GM18502 (cell line): Measurements from ENCODE around the gene CPT2.
"Not testable (repeated sequence)": the region's sequence is repeated elsewhere in the genome, so short reads cannot be mapped to it uniquely, and the experiment has no call there.

Experiments
- ATAC-seq: cut with Tn5 transposase; IDR thresholded peaks from one replicate; pipeline ENCODE4 v1.9.1; 2021; ENCODE audit warnings: mild to moderate bottlenecking; ENCODE audit not compliant: unreplicated experiment, poor library complexity

CPT2 gene

DNA sequence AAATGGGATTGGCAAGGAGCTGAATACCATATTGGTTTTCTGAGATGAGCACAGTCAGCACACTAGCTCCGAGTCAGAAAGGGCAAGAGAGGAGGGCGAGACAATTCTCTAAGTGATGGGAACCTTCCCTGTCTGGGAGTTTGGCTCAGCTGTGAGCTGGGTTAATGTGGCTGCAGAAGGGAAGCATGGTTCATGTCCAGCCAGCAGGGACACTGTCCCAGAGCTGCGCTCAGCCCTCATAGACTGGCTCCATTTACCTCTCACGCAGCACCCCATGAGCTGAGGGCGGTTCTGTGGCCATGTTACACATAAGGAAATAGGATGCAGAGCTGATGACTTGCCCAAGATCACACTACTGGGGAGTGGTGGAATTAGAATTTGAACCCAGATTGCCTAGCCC lies 15.7 kb upstream of the CPT2 start:
- no peak for ATAC-seq

DNA sequence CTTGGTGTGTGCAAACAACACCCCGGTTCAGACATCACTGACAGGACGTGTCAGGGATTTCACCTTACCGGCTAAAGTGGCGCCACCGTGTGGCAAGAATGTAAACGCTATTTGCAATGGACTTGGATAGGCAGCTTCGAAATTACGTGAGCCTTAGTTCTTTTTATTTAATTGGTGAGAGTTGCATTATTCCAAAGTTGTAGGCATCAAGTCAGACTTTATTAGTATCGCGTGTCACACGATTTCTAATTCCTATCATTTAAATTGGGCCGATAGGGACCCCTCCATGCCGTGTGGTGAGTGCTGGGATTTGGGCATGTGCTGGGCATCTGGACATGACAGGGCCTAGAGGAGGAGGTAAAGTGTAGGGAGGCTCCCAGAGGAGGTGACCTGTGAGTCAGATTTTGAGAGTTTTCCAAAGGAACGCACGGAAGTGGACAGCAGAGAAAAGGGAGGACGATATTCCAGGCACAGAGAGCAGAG lies 14.5 kb upstream of the CPT2 start:
- ATAC-seq: peak; percentile 43

DNA sequence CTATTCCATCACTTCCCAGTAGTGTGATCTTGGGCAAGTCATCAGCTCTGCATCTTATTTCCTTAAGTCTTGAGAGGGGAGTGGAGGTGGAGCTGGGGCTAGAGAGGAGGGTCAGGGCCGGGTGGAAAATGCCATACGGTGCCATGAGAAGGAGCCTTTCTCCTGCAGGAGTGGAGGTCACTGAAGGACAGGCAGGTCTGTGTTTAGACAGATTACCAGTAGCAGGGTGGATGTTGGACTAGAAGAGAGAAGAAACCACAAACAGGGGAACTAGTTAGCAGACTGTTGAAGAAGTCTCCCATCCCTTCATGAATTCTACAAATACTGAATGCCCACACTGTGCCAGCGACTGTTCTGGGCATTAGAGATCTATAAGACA lies 13.9 kb upstream of the CPT2 start:
- ATAC-seq: no peak

DNA sequence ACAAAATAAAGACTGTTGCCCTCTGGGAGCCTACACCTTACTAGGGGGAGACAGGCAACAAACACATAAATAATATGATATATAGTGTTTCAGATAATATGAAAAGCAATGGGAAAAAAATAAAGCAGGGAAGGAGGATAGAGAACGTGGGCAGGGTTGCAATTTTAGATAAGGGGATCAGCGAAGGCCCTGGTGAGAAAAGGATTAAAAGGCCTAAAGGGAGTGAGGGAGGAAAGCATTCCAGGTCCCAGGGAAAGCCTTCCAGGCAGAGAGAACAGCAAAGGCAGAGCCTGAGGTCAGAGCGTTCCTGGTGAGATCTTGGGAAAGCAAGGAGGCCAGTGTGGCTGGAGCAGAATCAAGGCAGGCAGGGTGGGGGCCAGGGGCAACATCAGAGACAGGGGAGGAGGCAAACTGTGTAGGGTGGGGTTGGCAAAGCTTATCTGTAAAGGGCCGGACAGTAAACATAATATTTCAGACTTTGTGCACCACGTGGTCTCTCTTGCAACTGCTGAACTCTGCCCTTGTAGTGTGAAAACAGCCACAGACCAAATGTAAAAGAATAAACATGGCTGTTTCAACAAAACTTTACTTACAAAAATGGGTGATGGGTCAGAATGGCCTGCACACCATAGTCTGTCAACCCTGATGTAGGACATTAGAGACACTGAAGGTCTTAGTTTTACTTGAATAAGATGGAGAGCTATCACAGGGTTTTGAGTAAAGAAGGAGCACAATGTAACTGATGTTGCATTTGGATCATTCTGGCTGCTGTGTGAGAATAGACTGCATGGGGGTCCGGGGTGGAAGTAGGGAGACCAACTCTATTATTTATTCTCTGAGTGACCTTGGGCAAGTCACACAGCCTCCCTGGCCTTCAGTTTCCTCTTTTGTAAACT lies 13.3 kb upstream of the CPT2 start:
- no peak for ATAC-seq

DNA sequence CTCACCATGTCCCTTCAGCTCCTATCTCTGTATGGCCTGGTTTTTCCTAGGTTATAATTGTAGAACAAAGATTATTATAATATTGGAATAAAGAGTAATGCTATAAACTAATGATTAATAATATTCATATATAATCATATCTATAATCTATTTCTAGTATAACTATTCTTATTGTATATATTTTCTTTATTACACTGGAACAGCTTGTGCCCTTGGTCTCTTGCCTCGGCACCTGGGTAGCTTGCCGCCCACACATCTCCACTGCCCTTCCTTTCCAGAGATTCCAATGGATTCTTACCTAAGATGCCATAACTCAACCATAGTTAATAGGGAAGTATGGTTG lies 10.7 kb upstream of the CPT2 start:
- not testable (repeated sequence) for ATAC-seq

DNA sequence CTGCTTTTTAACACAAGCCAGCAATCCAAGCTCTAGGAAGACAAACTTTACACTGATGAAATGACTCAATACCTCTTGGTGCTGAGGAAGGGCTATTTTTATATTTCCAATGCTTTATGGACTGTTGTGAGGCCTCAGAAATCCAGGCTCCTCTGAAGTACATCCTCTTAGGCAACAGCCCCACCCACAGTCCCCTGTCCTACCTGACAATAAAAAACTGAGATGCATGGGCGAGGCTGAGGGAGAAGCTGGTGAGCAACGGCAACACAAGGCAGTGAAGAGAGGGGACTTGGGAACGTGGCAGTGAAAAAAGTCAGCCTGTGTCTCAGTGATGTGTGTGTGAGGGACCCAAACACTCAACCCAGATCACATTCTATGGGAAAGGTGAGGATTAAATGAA lies 10.1 kb upstream of the CPT2 start:
- ATAC-seq: no peak

DNA sequence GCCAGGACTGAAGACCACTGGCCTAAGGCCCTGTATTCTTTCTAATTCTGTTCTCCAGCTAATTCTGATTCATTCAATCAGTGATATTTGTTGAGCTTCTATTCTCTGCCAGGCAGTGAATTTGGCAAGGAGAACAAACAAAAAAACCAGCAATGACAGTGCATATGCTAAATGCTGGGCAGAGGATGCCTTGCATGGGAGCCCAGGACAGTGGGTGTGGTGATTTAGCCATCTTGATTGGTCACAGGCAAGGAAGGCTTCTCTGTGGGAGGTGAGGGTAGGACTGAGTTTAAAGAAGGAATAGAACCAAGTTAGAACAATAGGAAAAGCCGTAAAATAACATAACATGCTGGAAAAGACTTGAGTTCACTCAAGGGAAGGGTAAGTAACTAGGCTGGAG lies 9.2 kb upstream of the CPT2 start:
- ATAC-seq: no peak

DNA sequence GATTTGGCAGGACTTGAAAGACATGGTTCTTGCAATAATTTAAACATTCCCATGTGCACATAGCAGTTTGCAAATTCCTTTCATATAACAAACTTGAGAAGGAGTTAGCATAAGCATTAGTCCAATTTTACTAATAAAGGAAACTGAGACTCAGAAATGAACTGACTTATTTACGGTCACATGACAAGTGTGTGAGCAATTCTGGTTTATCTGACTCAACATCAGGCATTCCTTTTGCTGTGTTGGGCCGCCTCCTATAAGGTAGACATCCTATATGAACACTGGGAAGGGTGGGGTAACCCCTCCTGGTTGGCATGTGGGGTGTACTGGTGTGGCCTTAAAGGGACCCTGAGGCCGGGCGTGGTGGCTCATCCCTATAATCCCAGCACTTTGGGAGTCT lies 8.5 kb upstream of the CPT2 start:
- no peak for ATAC-seq

DNA sequence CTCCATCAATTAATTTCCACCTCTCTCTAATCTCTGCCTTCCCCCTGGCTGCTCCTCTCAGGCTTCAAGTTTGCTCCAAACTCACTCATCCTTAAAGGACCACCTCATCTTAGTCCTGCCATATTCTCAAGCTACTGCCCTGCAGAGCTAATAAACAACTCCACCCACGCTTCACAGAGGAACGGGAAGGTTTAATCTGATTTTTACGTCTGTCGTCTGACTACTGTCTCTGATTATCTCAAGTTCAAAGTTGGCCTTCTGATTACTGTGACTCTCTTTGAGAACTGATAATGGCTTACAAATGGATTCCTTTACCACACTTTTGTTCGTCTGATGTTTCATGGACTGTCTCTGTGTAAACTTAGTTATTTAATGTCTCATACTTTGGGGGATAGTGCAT lies 7.6 kb upstream of the CPT2 start:
- ATAC-seq: no peak

DNA sequence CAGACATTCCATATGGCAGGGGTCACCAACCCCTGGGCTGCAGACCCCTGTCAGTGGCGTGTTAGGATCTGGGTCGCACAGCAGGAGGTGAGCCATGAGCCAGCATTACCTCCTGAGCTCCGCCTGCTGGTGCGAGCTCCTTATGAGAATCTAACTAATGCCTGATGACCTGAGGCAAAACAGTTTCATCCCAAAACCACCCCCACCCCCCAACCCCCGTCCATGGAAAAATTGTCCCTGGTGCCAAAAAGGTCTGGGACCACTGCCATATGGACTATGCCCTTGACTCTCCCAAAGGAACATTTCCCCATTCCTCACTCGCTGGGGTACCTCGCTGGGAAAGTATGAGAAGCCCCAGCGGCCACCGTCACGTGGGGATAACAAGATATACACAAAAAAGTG lies 6.4 kb upstream of the CPT2 start:
- ATAC-seq: no peak

DNA sequence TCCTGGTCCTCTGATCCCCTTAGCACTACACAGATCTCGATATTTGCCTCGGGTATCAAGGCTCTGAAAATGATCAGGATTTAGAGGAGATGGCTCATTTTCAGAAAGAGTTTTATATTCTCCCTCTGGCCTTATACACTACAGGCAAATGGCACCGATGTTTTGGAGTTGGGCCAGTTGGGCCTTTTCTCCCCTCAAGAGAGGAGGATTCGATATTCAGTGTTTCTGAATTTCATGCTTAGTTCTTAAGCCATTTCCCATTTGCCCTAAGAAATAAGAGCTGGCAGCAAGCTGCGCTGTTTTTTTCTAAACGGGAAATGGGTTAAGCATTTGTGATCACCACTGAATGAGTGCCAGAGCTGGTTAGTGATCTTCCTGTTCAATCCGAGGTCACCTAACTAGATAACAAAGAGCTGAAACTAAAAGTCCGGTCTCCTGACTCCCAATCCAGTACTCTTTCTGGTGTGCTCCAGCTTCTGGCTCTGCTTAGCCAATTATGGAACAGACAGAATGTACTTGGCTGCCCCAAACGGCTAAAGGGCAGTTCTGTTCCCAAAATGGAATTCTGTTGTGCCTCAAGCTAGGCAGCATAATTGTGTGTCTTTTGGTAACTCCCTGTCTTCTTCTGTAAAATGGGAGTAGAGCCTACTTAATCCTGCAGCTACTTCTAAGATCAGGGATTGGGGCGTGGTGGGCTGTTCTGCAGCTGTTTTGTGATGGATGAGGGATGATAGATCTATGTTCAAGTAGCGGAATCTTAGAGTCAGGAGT lies 1.2 kb upstream of the CPT2 start:
- no peak for ATAC-seq

DNA sequence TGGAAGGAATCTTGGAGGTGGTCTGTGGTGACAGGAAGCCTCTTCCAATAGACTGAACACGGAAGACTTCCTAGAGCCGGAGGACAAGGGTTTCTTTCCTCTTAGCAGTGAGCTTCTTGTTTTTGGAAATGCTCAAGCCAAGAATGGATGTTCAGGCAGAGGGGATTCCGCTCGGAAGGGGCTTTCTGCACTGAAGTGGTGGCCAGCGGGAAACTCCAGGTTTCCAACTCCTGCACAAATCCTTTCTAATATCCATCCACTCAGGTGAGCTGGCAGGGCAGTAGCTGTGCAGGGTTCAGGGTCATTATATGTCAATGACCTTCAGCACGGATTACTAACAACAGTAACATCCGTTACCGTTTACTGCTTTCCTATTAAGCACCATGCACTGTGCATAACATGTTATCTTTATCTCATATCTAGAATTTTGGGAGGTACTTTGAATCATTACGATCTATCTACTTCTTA lies 573 bp upstream of the CPT2 start:
- peak; percentile 22 for ATAC-seq

DNA sequence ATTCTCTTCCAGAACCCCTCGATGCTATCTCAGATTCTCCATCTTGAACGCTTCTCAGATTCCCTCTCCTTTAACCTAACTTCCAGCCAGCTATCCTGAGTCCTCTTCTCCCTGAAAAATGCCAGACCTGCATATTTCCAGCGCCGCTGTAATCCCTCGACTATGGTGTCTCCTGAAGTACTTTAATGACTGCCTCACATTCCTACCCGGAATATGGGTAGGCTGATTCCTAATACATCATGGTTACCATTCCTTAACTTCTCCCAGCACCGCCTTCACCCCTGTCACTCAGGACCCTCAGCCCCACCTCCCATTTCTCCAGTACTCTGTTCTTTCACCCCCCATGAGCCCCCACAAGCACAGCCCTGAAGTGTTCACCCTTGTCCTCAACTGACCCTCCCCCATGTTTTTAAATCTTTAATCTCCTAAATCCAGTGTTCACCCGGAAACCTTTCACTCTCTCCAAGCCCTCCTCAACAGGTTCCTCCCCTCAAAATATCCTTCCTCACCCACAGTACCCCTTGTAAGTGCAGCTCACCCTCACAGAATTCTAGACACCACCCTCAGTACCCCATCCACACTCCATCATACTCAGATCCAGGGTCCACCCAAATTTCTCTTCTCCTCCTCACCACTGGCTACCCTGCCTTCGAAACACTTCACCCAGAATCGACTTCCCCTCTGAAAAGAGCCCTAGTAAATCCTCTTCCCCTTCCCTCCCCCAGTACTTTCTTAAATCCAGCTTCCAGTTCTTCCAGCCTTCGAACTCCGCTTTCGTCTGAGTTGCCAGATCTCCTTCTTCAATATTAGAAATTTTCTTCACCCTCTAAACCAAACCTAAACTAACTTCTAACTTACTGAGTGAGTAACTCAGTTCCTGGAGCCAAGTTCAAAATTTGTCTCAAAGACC lies 922 bp downstream of the CPT2 start:
- no peak for ATAC-seq

DNA sequence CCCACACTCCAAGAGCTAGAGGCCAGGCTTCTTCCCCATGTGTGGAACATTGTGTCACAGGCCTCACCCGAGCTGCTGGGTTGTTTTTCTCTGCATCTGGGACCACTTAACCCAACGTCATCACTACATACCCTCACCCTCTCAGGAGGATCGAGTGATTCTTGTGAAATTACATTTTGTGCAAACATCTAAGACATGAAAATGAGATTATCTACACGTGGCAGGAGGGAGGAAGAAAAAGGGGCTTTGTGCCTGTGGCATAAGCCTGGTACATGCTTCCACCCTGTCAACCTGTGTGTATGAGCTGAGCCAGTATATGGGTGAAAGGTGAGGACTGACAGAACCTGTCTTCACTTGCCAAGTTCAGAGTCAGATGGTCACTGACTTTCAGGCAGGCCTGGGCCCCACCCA lies 1.6 kb downstream of the CPT2 start:
- no peak for ATAC-seq

DNA sequence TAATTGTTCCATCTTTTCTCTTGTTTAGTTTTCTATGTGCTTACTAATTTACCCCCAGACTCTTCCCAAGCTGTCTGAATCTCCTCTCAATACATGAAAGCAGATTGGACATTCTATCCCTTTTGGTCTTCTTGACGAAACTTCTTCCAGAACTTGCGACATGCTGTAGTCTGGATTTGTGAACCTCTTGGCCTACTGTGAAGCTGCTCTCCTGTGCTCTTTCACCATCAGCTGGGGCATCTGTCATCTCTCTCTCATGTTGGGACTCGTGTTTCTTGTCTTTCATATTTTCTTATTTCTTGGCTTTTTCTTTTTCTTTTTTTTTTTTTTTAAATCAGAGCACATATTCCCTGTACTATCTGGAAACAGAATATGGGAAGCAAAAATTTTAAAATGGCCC lies 6.8 kb downstream of the CPT2 start:
- no peak for ATAC-seq

DNA sequence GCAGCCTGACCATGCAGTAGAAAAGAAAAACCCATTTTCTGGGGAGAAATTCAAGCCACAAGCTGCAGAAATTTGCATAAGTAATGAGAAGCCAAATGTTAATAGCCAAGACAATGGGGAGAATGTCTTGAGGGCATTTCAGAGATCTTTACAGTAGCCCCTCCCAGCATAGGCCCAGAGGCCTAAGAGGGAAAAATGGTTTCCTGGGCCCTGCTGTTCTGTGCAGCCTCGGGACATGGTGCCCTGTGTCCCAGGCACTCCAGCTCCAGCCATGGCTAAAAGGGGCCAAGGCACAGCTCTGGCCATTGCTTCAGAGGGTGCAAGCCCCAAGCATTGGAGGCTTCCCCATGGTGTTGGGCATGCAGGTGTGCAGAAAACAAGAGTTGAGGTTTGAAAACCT lies 8.9 kb downstream of the CPT2 start:
- ATAC-seq: not testable (repeated sequence)

DNA sequence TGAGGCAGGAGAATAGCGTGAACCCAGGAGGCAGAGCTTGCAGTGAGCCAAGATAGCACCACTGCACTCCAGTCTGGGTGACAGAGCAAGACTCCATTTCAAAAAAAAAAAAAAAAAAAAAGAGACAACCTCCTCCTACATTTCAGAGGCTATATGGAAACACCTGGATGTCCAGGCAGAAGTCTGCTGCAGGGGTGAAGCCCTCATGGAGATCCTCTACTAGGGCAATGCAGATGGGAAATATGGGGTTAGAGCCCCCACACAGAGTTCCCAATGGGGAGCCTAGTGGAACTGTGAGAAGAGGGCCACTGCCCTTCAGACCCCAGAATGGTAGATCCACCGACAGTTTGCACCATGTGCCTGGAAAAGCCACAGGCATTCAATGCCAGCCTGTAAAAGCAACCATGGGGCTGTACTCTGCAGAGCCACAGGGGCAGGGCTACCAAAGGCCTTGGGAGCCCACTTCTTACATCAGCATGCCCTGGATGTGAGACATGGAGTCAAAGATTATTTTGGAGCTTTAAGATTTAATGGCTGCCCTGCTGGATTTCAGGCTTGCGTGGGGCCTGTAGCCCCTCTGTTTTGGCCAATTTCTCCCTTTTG lies 9.6 kb downstream of the CPT2 start:
- not testable (repeated sequence) for ATAC-seq

DNA sequence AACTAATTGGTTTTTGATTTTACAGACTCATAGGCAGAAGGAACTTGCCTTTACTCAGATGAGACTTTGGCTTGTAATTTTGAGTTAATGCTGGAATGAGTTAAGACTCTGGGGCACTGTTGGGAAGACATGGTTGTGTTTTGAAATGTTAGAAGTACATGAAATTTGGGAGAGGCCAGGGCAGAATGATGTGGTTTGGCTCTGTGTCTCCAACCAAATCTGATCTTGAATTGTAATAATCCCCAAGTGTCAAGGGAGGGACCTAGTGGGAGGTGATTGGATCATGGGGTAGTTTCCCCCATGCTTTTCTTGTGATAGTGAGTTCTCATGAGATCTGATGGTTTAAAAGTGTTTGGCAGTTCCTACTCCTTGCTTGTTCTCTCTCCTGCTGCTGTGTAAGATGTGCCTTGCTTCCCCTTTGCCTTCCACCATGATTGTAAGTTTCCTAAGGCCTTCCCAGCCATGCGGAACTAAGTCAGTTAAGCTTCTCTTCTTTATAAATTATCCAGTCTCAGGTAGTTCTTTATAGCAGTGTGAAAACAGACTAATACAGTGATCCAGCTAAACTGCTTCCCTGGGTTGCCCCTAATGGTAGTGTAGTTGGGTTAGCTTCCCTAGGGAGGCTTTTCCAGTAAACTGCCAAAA lies 10.2 kb downstream of the CPT2 start:
- no peak for ATAC-seq

DNA sequence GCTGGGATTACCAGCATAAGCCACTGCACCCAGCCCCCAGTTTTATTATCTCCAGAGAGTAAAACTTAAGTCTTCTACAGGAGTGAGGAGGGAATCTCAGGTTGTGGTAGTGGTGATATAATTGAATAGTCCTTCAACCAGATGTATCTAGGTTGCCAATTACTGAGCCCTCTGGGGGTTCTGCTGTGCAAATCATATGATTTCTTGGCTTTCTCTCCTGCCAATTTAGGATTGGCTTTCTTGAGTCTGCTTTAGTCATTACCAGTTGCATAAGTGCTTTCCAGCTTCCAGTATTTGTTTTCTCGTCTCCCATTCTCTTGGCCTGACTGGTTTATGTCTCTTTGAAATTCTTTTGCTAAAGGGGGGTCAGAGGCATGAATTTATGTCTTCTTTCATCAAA lies 11.1 kb downstream of the CPT2 start:
- ATAC-seq: no peak

DNA sequence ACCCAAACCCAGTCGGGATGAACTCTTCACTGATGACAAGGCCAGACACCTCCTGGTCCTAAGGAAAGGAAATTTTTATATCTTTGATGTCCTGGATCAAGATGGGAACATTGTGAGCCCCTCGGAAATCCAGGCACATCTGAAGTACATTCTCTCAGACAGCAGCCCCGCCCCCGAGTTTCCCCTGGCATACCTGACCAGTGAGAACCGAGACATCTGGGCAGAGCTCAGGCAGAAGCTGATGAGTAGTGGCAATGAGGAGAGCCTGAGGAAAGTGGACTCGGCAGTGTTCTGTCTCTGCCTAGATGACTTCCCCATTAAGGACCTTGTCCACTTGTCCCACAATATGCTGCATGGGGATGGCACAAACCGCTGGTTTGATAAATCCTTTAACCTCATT lies 13.7 kb downstream of the CPT2 start:
- no peak for ATAC-seq
